ENCODE data around the gene CYS1.

- TF ChIP-seq CTCF (IDR thresholded peaks at IDR 0.05) (no peak), EP300 (IDR thresholded peaks at IDR 0.05) (no peak), REST (IDR thresholded peaks at IDR 0.05) (no peak), MAZ (IDR thresholded peaks at IDR 0.05; ENCODE audit: borderline replicate concordance, low read depth, low read length) (no peak), CEBPB (IDR thresholded peaks at IDR 0.05) (no peak), MAX (IDR thresholded peaks at IDR 0.05) (no peak), ELK1 (IDR thresholded peaks at IDR 0.05; ENCODE audit: low read depth, low read length) (no peak), USF2 (IDR thresholded peaks at IDR 0.05) (no peak), NFE2L2 (conservative IDR thresholded peaks at IDR 0.05; ENCODE audit: low read length) (no peak)
Observed at GRCh38 chr2:10035633-10036032, 44.6 kb downstream of the CYS1 start.
